Subcutaneous adipose tissue (tissue), 4 donors: ENCODE results near the gene WDR7. TPM values are rescaled to one million over a fixed set of nuclear protein-coding genes. Genes with fewer than 3 reads are reported as not detected.

Experiments used
- CTCF ChIP-seq: fragments of 450-650 bp; IDR thresholded peaks from one replicate; pipeline ENCODE4 v1.5.1; 2016; ENCODE audit warnings: low read depth, mild to moderate bottlenecking, control low read depth, antibody characterized with exemption, moderate library complexity
- total RNA-seq, 4 donors: library from RNA; depleted of rRNA; stranded (reverse); fragments of >200 nt; gene quantifications; one replicate each; pipeline ENCODE4 v1.1.0, GENCODE V29; 2016

Gene WDR7
- total RNA-seq, 4 donors from 2014 or later: 28.7 to 46.1 (median 37.4) TPM

- TF ChIP-seq CTCF: no peak
Observed at GRCh38 chr18:56722518-56722917, 71.4 kb downstream of the WDR7 start.

GRCh38 chr18:56723068-56723467 lies 71.9 kb downstream of the WDR7 start:
- TF ChIP-seq CTCF: no peak

GRCh38 chr18:56723706-56724105 lies 72.5 kb downstream of the WDR7 start:
- no peak for TF ChIP-seq CTCF

- TF ChIP-seq CTCF: no peak
Observed at GRCh38 chr18:56726906-56727305, 75.7 kb downstream of the WDR7 start.

GRCh38 chr18:56727399-56727798 lies 76.2 kb downstream of the WDR7 start:
- TF ChIP-seq CTCF: no peak

- TF ChIP-seq CTCF: no peak
Observed at GRCh38 chr18:56728741-56729140, 77.6 kb downstream of the WDR7 start.

- no peak for TF ChIP-seq CTCF
Observed at GRCh38 chr18:56738184-56738583, 87.0 kb downstream of the WDR7 start.
